Natural killer cell treated with Interleukin-12 subunit alpha and Interleukin-12 subunit beta and Interleukin-15 and Interleukin-18, amount 100 ng/mL, for 72 hours (primary cell): ENCODE measurements around the gene ZFAND3. TPM values are rescaled to one million over a fixed set of nuclear protein-coding genes. Genes with fewer than 3 reads are reported as not detected.

ENCODE experiments used
- ATAC-seq, 2 donors: fragments of 150-1000 bp; cut with Tn5 transposase in 1 of 2; sonication (Bioruptor Pico), chemical (Tn5 transposase) in 1 of 2; 2 replicates each; pipeline ENCODE4 v1.10.0; 2021
- DNase-seq: peaks from one replicate; pipeline ENCODE4 v3.0.0; 2022; ENCODE audit warnings: low spot score
- H3K27ac Mint-ChIP-seq, 2 donors: 1 replicate in 1 of 2; 2 replicates in 1 of 2; pipeline ENCODE4 v1.8.0; 2022; ENCODE audit warnings: mixed read lengths in 2 of 2, mild to moderate bottlenecking in 1 of 2, moderate library complexity in 1 of 2
- H3K27me3 Mint-ChIP-seq, 2 donors: 1 replicate in 1 of 2; 2 replicates in 1 of 2; pipeline ENCODE4 v1.8.0; 2022; ENCODE audit warnings: mixed read lengths in 2 of 2
- H3K36me3 Mint-ChIP-seq: one replicate; pipeline ENCODE4 v1.8.0; 2022; ENCODE audit warnings: mixed read lengths
- H3K4me1 Mint-ChIP-seq, 2 donors: 1 replicate in 1 of 2; 2 replicates in 1 of 2; pipeline ENCODE4 v1.8.0; 2022; ENCODE audit warnings: low read depth in 2 of 2, mixed read lengths in 2 of 2, mild to moderate bottlenecking in 1 of 2
- H3K4me3 Mint-ChIP-seq: one replicate; pipeline ENCODE4 v1.8.0; 2022; ENCODE audit warnings: mixed read lengths
- H3K9me3 Mint-ChIP-seq: 2 replicates; pipeline ENCODE4 v1.8.0; 2022; ENCODE audit warnings: mixed read lengths
- total RNA-seq, 2 donors: library from RNA; stranded (reverse); gene quantifications; one replicate each; pipeline ENCODE4 v1.2.3, GENCODE V29; 2022

The ZFAND3 gene
- total RNA-seq, 2 donors from 2014 or later: 51.0 to 100 TPM

DNA sequence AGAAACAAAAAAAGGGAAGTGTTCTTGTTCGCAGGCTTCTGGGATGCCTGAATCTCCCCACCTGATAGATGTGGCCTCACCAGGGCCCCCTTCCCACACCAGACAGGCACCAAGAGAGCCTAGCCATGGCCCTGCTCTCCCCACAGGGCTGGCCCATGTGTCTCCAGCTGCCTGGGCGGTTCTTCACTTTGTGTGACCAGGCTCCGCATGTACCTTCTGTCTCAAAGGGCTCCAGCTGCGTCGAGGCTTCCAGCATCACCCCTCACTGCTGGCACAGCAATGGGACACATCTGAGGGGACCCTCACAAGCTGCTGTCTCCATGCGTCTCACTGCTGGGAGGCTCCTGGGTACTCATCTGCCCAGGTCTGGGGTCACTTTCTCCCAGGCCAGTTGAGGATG lies 362.9 kb downstream of the ZFAND3 start:
- Mint-ChIP-seq H3K4me3 (no peak overlapping the region), H3K4me1 (peaks cover 4 to 9% of the 10 kb centered on the region in 2 donors), H3K27ac (no peak overlapping the region), H3K36me3 (no peaks in the 10 kb centered on the region), H3K9me3 (no peaks in the 10 kb centered on the region), H3K27me3 (no peaks in the 10 kb centered on the region)
- DNase-seq (no peak), ATAC-seq (no peak)

- Mint-ChIP-seq H3K27me3 (no peaks in the 10 kb centered on the region), H3K27ac (peak overlapping the region in 1 of 2 donors; percentile 13), H3K9me3 (no peaks in the 10 kb centered on the region), H3K36me3 (no peaks in the 10 kb centered on the region), H3K4me3 (no peak overlapping the region), H3K4me1 (peaks cover 4 to 5% of the 10 kb centered on the region in 2 donors)
- DNase-seq (no peak), ATAC-seq (no peak)
Observed at GRCh38 chr6:38183856-38184584, 364.5 kb downstream of the ZFAND3 start.

DNA sequence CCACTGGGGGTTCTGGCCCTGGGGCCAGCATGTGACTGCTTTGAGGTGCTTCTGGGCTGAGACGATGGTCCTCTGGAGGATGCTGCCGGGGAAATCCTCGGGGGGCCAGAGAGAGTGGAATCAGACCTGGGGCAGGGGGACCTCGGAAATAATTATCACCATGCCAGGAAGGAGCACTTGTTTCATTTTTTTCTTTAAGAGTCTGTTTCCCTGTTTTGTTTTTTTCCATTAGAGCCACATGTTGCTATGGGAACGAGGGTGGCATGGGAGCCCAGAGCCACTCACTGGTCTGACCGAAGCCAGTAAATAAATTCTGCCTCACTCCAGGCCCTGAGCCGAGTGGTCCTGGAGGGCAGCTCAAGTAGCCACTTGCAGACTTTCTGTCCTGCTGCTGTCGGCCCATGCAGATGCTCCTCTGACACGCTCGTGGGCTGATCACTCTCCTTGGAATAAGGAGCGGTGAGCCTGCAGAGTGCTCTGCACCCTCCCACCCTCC lies 365.1 kb downstream of the ZFAND3 start:
- no peak for DNase-seq
- ATAC-seq: no peak
- no peaks in the 10 kb centered on the region for H3K36me3 Mint-ChIP-seq
- H3K4me1 Mint-ChIP-seq: peaks cover 4 to 5% of the 10 kb centered on the region in 2 donors
- no peaks in the 10 kb centered on the region for H3K9me3 Mint-ChIP-seq
- H3K27ac Mint-ChIP-seq: no peak overlapping the region
- H3K4me3 Mint-ChIP-seq: no peak overlapping the region
- H3K27me3 Mint-ChIP-seq: no peaks in the 10 kb centered on the region

DNA sequence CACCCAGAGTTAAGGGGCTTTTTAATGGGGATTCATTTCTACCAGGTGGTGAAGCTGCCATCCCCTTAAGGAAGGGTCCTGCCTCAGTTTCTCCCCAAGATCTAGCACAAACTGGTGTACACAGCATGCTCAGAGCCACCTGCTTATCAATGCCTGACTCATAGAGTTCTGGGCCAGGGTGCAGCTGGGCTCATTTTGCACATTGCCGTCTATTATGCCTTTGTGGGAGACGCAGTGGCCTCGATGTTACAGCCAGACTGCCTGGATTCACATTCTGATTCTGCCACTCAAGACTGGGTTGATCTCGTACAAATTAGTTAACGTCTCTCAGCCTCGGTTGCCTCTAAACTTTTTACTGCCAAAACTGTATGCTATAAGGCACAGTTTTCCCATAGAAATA lies 365.7 kb downstream of the ZFAND3 start:
- H3K4me1 Mint-ChIP-seq: peaks cover 4 to 5% of the 10 kb centered on the region in 2 donors
- no peaks in the 10 kb centered on the region for H3K27me3 Mint-ChIP-seq
- no peak overlapping the region for H3K4me3 Mint-ChIP-seq
- H3K9me3 Mint-ChIP-seq: no peaks in the 10 kb centered on the region
- H3K27ac Mint-ChIP-seq: no peak overlapping the region
- H3K36me3 Mint-ChIP-seq: no peaks in the 10 kb centered on the region
- ATAC-seq (no peak), DNase-seq (no peak)

DNA sequence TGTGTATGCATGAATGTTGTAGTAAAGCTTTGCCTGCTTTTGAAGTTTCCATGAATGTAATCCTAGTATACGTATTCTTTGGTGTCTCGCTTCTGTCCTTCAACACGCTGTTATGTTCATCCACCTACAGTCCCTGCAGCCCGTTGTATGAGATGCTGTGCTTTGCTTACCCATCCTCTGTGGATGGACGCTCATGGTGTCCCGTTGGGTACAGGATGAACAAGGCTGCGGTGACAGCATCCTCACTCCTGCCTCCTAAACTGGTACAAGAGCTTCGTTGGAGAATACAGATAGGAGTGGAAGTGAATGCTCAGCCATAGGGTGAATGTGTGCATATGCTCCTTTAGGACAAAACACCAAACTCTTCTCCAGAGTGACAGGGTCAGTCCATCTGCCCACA lies 366.2 kb downstream of the ZFAND3 start:
- Mint-ChIP-seq H3K27me3 (no peaks in the 10 kb centered on the region), H3K4me3 (no peak overlapping the region), H3K9me3 (no peaks in the 10 kb centered on the region), H3K4me1 (peaks cover 4% of the 10 kb centered on the region in 2 donors), H3K27ac (no peak overlapping the region), H3K36me3 (no peaks in the 10 kb centered on the region)
- DNase-seq (no peak), ATAC-seq (no peak)

DNA sequence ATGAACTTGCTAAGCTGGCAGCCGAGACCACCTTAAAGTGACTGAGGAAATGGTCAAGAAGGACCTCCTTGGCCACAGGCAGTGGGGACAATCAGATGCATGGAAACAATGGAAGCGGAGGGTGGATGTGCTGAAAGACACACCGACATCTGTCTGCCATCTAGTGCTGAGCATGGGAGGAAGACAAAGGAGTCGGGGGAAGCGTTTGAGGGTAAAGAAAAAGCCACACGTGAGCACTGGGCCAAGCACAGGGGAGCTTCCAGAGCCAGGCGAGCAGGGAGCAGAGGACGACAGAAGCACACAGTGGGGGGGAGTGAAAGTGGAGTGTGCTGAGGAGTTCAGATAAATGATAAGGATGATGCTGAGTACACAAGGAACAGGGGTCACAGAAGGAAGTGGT lies 367.8 kb downstream of the ZFAND3 start:
- DNase-seq (no peak), ATAC-seq (no peak)
- H3K4me1 Mint-ChIP-seq: peaks cover 3 to 4% of the 10 kb centered on the region in 2 donors
- no peaks in the 10 kb centered on the region for H3K27me3 Mint-ChIP-seq
- no peak overlapping the region for H3K27ac Mint-ChIP-seq
- no peak overlapping the region for H3K4me3 Mint-ChIP-seq
- H3K9me3 Mint-ChIP-seq: no peaks in the 10 kb centered on the region
- no peaks in the 10 kb centered on the region for H3K36me3 Mint-ChIP-seq

GRCh38 chr6:38187811-38188590 lies 368.5 kb downstream of the ZFAND3 start:
- DNase-seq (no peak), ATAC-seq (no peak)
- Mint-ChIP-seq H3K27ac (no peak overlapping the region), H3K27me3 (no peaks in the 10 kb centered on the region), H3K4me3 (no peak overlapping the region), H3K4me1 (peaks cover 3 to 4% of the 10 kb centered on the region in 2 donors), H3K36me3 (no peaks in the 10 kb centered on the region), H3K9me3 (no peaks in the 10 kb centered on the region)

- Mint-ChIP-seq H3K27ac (no peak overlapping the region), H3K27me3 (no peaks in the 10 kb centered on the region), H3K4me3 (no peak overlapping the region), H3K36me3 (no peaks in the 10 kb centered on the region), H3K4me1 (peaks cover 3 to 4% of the 10 kb centered on the region in 2 donors), H3K9me3 (no peaks in the 10 kb centered on the region)
- DNase-seq: no peak
- peak in 1 of 2 donors; percentile 12 for ATAC-seq
Observed at GRCh38 chr6:38188677-38189335, 369.3 kb downstream of the ZFAND3 start.

DNA sequence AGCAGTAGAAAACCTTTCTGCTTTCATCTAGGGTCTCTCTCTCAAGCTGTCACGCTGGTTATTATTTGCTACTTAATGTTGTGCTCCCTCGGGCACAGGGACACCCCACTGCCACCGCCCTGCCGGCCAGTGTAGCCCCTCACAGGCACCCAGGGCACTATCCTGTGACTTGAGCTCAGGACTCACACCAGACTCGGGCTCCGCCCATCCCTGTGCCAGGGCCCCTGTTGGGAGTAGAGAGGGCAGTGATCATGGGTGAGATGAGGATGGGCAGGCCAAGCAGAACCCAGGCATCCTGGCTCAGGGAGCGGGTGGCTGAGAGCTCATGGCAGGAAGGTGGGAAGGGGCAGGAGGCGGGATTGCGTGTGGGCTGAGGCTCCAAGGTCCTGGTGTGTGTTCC lies 371.9 kb downstream of the ZFAND3 start:
- no peaks in the 10 kb centered on the region for H3K27me3 Mint-ChIP-seq
- H3K4me3 Mint-ChIP-seq: no peak overlapping the region
- no peaks in the 10 kb centered on the region for H3K9me3 Mint-ChIP-seq
- ATAC-seq: no peak
- no peaks in the 10 kb centered on the region for H3K36me3 Mint-ChIP-seq
- peaks cover 8 to 9% of the 10 kb centered on the region in 2 donors for H3K4me1 Mint-ChIP-seq
- DNase-seq: no peak
- no peak overlapping the region for H3K27ac Mint-ChIP-seq

- Mint-ChIP-seq H3K4me1 (peaks cover 7 to 8% of the 10 kb centered on the region in 2 donors), H3K9me3 (no peaks in the 10 kb centered on the region), H3K36me3 (no peaks in the 10 kb centered on the region), H3K27me3 (no peaks in the 10 kb centered on the region), H3K27ac (no peak overlapping the region), H3K4me3 (no peak overlapping the region)
- ATAC-seq: peak in 1 of 2 donors; percentile 34
- DNase-seq: no peak
Observed at GRCh38 chr6:38192011-38192410, 372.5 kb downstream of the ZFAND3 start.

GRCh38 chr6:38192487-38192886 lies 373.0 kb downstream of the ZFAND3 start:
- Mint-ChIP-seq H3K27ac (no peak overlapping the region), H3K9me3 (no peaks in the 10 kb centered on the region), H3K36me3 (no peaks in the 10 kb centered on the region), H3K4me1 (peaks cover 5 to 8% of the 10 kb centered on the region in 2 donors), H3K4me3 (no peak overlapping the region), H3K27me3 (no peaks in the 10 kb centered on the region)
- ATAC-seq: no peak
- DNase-seq: no peak

GRCh38 chr6:38193051-38193450 lies 373.5 kb downstream of the ZFAND3 start:
- Mint-ChIP-seq H3K4me1 (peaks cover 5 to 8% of the 10 kb centered on the region in 2 donors), H3K27me3 (no peaks in the 10 kb centered on the region), H3K27ac (no peak overlapping the region), H3K9me3 (no peaks in the 10 kb centered on the region), H3K4me3 (no peak overlapping the region), H3K36me3 (no peaks in the 10 kb centered on the region)
- ATAC-seq: no peak
- DNase-seq: no peak

DNA sequence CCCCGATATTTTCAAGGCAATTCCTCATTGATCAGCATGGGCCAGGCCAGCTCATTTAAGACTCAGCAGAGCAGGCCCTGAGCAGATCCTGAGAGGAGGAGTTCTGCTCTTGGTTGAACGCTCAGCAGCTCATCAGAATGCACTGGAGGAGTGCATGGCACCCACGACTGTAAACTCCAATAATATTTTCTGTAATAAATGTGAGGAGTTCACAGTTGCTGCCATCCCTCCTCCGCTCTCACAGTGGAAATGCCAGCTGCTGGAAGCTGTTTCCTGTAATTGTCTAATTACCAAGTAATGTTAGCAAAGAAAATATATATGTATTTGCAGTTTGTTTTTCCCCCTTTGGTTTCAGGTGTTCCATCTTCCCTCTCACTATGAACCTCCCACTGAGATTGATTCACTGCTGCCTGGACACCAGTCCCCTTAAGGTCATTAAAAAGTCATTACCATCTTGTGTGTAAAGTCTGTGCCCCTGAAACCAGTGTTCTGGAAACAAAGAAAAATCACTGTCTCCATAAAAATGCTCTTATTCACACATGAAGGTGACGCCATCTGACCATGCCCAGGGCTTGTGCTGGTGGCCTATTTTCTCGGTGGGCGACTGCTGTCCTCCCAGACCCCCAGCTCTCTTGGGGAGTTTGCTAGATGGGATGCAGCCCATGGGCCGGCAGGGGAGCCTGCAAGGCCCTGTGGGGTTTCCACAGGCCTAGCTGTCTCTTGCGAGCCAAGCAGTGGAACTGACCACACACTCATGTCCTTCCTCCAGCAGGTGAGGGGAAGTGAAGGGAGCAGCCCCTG lies 374.2 kb downstream of the ZFAND3 start:
- no peak overlapping the region for H3K27ac Mint-ChIP-seq
- H3K9me3 Mint-ChIP-seq: no peaks in the 10 kb centered on the region
- H3K36me3 Mint-ChIP-seq: no peaks in the 10 kb centered on the region

More for the DNA sequence above, 374.2 kb downstream of the ZFAND3 start:
- ATAC-seq (peak in 1 of 2 donors; percentile 36), DNase-seq (no peak)
- Mint-ChIP-seq H3K4me1 (peaks cover 5 to 8% of the 10 kb centered on the region in 2 donors), H3K27me3 (no peaks in the 10 kb centered on the region), H3K4me3 (no peak overlapping the region)
